Measurements from ENCODE around the gene ABCF1.
"Not testable (repeated sequence)": the region's sequence is repeated elsewhere in the genome, so short reads cannot be mapped to it uniquely, and the experiment has no call there.

The ABCF1 gene

DNA sequence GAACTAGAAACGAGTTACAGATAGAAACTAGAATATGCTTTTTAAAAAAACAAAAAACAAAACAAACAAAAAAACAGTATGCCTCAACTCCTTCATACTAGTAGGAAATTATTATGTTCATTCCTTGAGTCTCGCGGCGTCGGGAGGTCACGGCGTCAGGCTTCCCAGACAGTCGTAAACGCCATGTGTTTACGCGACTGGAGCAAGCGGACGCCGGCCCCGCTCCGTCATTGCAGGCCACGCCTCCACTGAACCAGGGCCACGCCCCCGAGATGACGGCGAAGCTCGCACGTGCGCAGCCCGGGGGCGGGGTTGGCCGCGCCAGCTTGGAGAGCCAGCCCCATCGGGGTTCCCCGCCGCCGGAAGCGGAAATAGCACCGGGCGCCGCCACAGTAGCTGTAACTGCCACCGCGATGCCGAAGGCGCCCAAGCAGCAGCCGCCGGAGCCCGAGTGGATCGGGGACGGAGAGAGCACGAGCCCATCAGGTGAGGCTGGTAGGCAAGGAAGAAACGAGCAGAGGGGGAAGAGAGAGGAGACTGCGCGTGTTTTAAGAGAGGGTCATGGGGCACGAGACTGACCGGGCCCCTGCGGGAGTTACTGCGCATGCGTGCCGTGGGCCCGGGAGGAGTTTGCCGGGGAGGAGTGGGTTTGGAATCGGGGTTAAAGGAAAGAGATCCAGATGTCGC, at the start of gene ABCF1:
TSS of gene ABCF1 (plus strand) at position 368 of the 687 bp plus-strand sequence. CDS start at position 414, 46 bp downstream.
- DNase-seq (ENCODE audit: low spot score) = peak; percentile 96

DNA sequence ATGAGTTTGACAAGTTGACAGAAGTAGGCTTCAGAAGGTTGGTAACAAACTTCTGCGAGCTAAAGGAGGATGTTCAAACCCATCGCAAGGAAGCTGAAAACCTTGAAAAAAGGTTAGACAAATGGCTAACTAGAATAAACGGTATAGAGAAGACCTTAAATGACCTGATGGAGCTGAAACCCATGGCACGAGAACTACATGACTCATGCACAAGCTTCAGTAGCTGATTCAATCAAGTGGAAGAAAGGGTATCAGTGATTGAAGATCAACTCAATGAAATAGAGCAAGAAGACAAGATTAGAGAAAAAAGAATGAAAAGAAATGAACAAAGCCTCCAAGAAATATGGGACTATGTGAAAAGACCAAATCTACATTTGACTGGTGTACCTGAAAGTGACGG, 49.3 kb upstream of the ABCF1 start:
- DNase-seq (ENCODE audit: low spot score) = not testable (repeated sequence)

DNA sequence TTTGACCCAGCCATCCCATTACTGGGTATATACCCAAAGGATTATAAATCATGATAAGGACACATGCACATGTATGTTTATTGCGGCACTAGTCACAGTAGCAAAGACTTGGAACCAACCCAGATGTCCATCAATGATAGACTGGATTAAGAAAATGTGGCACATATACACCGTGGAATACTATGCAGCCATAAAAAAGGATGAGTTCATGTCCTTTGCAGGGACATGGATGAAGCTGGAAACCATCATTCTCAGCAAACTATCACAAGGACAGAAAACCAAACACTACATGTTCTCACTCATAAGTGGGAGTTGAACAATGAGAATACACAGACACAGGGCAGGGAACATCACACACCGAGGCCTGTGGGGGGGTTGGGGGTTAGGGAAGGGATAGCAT, 44.8 kb upstream of the ABCF1 start:
- DNase-seq (ENCODE audit: low spot score) = not testable (repeated sequence)

DNA sequence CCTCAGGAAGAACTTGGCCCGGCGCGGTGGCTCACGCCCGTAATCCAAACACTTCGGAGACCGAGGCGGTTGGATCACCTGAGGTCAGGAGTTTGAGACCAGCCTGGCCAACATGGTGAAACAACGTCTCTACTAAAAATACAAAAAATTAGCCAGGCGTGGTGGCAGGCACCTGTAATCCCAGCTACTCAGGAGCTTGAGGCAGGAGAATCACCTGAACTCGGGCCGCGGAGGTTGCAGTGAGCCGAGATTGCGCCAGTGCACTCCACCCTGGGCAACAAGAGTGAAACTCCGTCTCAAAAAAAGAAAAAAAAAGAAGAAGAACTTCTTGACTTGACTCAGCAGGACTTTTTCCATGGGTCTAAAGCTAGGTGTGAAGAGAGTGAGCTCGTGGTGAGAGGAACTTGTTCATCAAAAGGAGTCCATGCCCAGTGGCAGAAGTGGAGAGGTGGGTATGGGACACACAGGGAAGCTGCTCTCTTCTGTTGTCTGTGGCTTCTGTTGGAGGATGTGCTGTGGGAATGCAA, 41.8 kb upstream of the ABCF1 start:
- not testable (repeated sequence) for DNase-seq (ENCODE audit: low spot score)

DNA sequence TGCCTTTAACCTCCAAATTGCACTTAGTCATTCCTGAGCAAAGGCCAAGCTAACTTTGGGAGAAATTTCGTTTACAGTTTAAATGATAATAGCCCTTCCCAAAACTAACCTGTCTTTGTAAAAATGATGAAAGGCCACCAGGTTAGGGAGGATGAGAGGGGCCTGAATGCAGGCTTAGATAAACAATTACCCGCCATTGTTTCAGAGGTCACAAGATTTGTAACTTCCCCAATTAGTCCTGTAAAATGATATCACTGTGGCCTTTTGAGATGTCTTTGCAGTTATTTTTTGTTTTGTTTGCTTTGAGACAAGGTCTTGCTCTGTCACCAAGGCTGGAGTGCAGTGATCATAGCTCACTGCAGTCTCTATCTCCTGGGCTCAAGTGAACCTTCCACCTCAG, 41.2 kb upstream of the ABCF1 start:
- DNase-seq (ENCODE audit: low spot score) = no peak

DNA sequence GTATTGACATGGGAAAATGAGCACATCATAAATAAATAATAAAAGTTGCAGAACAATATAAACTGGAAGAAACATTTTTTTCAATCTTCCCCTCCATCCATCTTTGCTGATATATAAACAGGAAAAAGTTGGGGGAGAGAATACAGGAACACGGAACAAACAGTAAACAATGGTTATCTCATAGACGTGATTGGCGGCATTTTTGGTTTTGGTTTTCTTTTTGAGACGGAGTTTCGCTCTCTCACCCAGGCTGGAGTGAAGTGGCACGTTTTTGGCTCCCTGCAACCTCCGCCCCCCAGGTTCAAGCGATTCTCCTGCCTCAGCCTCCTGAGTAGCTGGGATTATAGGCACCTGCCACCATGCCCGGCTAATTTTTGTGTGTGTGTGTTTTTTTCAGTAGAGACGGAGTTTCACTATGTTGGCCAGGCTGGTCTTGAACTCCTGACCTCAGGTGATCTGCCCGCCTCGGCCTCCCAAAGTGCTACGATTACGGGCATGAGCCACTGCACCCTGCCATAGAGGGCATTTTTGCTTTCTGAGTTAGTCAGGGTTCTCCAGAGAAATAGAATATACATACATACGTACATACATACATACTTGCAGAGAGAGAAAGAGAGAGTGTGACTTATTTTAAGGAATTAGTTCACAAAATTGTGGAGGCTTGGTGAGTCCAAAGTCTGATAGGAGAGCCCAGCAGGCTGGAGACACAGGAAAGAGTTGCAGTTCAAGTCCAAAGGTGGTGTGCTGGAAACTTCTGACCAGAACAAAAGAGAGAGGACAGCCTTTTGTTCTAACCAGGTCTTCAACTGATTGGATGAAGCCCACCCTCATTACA, 37.6 kb upstream of the ABCF1 start:
- DNase-seq (ENCODE audit: low spot score) = no peak

DNA sequence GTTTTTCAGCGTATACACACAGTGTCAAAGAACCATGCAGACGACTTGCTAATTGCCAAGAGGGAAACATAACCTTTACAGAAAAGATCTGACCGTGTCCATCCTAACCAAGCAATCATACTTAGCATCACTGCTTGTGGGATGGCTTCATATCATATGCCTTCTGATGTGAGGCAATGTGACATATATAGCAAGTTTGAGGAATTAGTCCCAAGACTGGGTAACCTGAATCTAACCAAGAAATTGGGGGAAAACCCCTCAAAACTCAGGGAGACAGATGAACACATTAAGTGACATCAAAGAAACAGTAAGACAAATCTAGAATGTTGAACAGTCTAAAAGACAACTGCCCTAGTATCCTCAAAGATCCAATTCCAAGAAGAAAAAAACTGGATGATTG, 33.3 kb upstream of the ABCF1 start:
- no peak for DNase-seq (ENCODE audit: low spot score)

DNA sequence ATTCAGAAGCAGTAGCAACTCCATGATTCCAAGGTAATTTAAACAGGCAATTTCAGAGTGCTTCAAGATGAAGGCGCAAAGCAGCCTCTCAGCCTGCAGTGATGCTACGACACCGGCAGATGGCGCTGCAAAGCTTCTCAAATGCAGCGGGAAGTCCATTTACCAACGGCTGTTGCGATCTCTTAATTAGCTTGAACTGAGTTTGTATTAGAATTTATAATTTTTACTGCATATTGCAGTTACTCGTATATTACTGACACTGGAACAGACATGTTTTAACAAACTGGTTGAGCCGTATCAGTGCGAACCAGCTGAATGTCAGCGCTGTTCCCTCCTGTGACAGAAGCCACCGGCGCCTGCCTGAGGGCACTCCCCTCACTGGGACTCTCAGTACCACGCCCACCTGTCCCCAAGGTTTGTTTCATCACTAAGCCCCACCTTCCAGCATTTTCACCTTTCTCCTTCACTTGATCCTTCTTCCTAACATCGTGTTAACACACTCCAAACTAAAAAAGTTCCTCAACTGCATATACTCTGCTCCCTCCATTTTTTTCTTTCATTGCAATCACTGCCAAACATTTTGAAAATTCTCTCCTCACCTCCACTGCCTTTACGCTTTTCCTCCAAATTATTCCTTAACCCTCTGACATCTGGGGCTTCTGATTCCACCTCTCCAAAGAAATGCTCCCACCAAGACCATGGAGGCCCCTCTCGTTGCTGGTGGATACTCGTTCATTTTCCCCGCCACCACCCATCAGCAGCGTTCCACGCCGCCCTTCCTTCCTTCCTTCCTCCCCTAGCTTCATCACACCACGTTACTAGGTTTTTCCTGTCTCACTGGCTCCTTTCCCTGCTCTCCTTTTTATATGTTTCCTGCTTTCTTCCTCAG, 29.5 kb upstream of the ABCF1 start:
- peak; percentile 92 for DNase-seq (ENCODE audit: low spot score)

DNA sequence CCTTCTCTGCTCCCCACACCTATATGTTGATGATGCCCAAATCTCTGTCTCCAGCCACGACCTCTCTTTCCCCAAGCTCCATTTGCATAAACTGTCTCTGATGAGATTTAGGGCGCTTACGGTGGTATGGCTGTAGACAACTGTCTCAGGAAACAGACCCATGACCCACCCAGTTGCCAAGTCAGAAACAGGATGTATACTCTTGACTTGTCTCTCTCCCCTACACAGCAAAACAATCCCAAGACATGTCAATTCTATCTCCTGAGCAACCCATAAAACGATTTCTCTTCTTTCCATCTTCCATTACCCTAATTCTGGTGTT, 28.9 kb upstream of the ABCF1 start:
- no peak for DNase-seq (ENCODE audit: low spot score)

DNA sequence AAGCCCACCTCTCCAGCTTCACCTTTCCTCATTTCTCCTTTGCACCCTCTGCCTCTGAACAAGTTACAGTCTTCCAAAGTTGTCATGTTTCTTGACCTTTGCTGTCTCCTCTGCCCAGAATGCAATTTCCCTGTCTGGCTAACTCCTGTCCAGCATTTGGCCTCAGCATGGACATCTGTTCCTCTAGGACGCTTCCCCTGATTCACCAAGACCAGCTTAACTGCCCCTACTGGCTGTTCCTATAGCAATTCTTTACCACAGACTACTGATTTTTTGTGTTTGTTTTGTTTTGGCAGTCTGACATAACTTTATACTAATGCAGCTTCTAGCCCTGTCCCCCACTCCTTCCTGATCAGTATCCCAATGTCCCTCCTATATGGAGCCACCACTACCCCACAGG, 28.3 kb upstream of the ABCF1 start:
- DNase-seq (ENCODE audit: low spot score) = peak; percentile 48

DNA sequence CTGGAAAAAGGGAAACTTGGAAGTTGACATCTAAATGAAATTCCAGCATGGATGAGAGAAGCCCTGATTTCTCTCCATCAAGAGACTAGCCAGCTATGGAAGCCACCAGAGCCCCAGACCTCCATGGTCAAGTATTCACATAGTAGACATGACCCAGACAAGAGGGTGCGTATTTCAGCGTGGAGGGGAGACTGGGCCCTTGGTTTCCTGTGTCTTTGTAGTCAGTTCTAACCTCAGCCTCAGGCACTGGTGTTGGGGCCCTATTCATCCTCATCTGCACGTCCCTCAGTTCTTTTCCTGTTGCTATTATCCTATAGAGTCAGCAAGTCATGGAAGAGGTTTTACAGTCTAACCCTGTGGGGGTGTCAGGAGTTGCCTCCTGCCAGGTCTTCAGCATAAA, 27.4 kb upstream of the ABCF1 start:
- DNase-seq (ENCODE audit: low spot score) = no peak

DNA sequence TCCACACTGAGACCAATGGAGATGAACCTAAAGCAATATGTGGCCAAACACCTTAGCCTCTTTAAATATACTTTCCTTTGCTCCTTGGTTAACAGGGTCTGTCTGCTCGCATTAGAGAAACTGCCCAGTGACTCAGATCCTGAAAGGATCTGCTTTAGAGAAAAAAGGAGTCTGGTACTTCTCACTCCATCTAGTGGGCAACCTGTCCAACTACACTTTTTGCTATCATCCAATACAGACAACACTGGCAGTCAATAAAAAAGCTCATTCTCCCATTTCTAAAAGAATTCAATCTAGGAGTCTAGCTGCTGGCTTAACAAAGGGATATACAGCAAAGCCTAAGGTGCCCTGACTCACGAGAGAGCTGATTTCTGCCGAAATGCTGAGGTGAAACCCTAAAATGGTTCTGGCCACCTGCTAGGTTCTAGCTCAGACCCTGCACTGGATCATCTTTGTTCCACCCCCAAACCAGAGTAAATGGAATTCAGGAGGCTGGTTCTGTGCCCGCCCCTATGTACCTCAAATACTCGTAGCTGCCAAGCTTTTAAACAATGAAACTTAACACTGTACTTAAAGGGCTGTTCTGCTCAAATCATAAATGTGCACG, 26.5 kb upstream of the ABCF1 start:
- peak; percentile 89 for DNase-seq (ENCODE audit: low spot score)

DNA sequence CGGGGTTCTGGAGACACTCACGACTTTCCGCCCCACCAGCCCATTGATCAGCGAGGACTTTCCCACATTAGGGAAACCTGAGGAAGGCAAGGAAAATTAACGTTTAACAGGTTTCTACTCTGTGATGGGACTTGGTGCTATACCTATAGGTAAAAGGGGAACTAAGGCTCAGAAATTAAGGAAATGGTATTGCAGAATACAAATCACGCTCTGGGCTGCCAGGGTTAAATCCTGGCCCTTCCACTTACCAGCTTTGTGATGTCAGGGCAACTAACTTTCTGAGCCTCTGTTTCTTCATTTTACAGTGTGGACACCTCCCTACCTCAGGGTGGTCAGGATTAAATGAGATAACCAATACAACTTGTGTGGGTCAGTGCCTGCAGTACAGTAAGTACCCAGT, 23.8 kb upstream of the ABCF1 start:
- no peak for DNase-seq (ENCODE audit: low spot score)

DNA sequence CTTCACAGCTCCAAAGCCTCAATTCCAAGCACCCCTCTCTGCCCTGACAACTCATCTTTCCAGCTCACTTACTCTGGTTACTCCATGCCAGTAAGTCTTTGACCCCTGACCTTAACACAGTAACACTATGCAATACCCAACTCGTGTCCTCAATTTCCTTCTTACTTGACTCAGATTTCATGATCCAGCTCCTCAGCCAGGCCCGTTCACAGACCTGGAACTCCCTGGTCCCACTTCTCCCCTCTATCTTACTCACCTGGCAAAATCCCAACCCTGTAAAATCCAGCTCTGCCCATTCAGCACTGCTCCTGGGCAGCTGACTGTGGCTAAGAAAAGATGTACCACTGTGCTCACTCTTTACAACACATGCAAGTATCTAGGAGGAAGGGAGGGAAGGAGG, 22.9 kb upstream of the ABCF1 start:
- peak; percentile 22 for DNase-seq (ENCODE audit: low spot score)

DNA sequence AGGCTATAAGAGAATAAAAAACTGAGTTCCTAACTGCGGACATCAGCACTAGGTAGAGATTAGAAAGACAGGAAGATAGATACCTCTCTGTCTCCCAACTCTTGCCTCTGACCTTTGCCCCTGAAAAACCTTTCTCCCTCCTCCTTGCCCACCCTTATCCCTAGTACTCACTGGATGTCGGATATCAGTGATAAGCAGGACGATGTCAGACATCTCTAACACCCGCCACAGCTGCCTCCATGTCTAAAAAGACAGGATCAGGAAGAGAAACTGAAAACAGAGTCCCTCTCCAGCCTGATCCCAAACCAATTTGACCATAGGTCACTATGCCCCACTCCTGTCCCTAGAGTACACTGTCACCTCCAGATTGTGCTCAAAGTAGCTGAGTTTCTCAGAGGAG, 16.8 kb upstream of the ABCF1 start:
- no peak for DNase-seq (ENCODE audit: low spot score)

DNA sequence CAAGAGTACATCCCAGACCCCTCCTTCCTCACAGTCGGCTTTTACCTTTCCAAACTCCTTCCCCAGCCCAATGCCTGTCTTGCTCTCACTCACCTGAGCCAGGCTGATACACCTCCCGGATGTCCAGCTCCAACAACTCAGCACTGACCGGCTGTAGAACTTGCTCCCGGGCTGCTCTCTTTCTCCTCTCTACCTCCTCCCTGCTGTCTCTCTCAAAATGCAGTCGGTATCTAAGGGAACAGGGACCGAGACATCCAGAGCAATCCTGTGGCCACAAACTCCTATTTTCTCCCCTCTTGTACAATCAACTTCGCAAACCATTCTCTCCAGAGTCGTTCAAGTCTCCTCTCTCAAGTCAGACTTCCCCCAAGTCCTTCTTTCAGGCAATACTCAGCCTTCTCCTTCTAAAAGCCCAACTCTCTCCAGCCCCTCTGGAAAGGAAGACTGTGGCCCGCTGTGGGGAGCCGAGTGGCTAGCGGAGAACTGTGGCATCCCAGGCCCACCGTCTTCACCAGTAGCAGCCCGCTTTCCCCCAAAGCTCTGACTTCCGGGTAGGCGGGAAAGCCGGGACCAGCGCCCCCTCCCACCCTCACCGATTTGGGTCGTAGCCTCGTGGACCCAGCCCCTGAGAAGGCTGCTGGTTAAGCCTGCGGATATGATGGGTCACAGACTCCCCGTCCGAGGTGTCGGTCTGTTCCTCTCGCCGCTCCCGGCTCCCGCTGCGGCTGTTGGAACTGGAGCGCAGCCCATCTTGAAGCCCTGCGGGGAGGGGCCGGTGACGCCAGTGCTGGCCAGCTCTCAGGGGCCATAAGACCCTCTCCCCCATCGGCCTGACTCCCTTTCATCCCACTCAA, 16.1 kb upstream of the ABCF1 start:
- peak; percentile 40 for DNase-seq (ENCODE audit: low spot score)

DNA sequence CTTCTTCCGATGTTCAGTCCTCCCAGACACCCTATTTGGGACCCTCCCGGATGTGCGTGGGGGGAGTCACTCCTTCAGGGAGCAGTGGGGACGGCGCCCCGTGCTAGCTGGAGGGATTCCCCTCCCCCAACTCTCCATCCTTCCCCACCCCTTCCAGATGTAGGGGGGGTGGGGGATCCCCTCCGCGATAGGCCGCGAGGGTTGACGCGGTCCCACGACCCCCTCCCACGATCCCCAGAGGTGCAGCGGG, 15.5 kb upstream of the ABCF1 start:
- DNase-seq (ENCODE audit: low spot score) = no peak

DNA sequence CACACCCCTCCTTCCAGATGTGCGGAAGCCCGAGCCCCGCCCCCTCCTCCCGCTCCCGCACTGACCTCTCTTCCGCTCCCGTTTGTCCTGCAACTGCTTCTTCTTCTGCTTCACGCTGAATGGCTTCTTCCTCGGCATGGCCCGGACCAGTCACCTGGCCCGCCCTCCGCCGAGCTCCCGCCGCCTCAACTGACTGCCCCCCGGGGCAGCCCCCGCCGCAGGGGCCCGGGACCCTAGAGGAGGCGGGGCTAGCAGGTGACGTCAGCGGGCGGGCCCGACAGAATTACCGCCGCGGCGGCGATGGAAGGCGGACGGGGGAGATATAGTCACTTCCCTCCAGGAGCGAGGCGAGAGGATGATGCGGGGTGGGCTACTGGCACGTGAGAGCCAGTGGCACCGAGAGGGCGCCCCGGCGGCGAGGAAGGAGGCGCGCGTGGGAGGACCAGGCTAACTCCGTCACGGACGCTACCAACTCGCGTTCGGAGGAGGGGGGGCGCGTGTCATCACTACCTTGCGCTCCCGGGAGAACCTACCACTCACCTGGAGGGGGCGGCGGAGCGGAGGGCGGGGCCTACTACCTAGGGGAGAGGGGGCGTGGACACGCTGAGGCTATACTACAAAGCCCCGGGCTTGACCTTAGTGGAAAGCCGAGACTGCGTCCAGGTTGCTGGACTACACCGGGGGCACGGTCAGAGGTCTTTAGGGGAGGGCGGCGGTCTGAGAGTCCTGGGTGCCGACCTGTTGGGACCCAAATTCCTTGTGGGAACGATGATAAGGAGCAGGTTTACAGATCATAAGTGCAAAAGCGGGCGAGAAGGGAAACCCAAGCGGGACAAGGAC, 15.0 kb upstream of the ABCF1 start, which contains the start of gene GNL1:
TSS of gene GNL1 (minus strand) at position 424 of the 840 bp plus-strand sequence. CDS start at position 138, 286 bp downstream.
- peak; percentile 87 for DNase-seq (ENCODE audit: low spot score)

DNA sequence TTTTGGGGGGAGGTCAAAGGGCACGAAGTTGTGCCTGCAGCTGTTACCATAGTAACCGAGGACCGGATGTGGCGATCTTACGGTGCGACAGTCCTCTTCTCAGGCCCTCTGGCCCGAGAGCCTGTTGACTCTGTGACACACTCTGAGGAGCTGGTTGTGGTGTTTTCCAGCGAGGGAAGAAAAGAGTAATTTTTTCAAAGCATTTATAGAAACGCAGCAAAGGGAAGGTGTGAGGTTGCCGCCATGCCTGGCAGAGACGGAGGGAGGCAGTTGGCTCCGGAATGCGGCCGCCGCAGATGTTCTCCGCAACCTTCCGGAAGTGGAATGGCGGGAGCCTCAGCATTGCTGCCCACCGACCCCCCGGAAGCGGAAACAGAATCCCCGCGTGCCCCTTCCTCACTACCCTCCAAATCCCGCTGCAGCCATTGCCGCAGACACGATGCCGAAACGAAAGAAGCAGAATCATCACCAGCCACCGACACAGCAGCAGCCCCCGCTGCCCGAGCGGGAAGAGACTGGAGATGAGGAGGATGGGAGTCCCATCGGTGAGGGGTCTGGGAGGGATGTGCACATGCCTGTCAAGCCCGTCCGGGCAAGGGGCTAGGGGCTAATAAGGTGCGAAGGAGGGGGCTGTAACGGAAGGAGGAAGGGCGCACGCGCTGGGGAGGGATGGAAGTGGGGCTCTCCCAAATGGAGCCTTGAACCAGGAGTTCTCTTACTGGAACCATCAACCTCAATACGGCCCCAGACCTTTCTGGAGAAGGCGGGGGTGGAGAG, 14.1 kb upstream of the ABCF1 start, which contains the start of gene PRR3:
TSS of gene PRR3 (plus strand) at position 390 of the 777 bp plus-strand sequence. CDS start at position 440, 50 bp downstream.
- peak; percentile 96 for DNase-seq (ENCODE audit: low spot score)

DNA sequence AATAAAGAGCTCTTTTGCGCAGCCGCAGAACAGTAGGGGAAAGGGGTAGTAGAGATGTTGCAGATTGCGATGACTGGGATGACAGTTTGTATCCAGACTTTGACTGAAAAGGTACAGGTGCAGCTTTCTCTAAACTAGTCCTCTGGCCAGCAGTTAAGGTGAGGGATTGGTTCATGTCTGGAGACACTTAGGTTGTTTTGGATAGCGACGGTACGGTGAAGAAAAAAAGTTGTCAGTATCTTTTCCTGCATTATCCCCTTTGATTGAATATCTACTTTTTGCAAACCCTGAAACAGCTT, 13.6 kb upstream of the ABCF1 start:
- DNase-seq (ENCODE audit: low spot score) = no peak
